Measurements from ENCODE around the gene RAB11FIP3.

RAB11FIP3 gene

GRCh38 chr16:521381-522210 is 96.1 kb downstream of the RAB11FIP3 start:
- TF ChIP-seq GATA3 (IDR thresholded peaks at IDR 0.05; ENCODE audit: low read depth, low read length), result no peak
- no peak for TF ChIP-seq GATA2 (IDR thresholded peaks at IDR 0.05; ENCODE audit: low read depth, low read length)

GRCh38 chr16:522320-523096 is 97.1 kb downstream of the RAB11FIP3 start:
- TF ChIP-seq GATA2 (IDR thresholded peaks at IDR 0.05; ENCODE audit: low read depth, low read length) (no peak), GATA3 (IDR thresholded peaks at IDR 0.05; ENCODE audit: low read depth, low read length) (no peak)

DNA sequence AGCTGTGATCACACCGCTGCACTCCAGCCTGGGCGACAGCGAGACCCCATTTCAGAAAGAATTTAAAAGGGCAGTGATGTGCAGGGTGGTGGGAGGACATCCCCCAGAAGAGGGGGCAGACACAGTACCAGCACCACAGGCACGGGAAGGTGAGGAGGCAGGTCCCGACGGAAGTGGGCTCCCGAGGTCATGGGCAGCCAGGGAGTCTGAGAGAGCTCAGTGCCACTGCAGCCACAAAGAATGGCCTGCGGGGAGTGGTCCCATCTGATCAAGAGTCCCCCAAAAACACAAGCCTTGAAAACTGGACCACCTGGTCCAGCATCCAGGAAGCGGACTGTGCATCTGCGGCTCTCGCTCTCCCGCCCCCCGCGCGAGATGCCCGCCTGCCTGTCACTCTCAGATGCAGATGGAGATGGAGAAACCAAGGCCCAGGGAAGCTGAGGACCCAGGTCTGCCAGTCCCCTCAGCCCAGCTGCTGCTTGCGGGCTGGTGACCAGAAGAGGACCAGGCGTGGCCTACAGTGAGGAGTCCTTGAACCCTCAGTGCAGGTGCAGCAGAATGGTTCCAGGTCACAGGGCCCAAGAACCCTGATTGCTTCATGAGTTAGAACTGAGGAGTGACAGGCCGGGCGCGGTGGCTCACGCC is 97.8 kb downstream of the RAB11FIP3 start:
- TF ChIP-seq GATA2 (IDR thresholded peaks at IDR 0.05; ENCODE audit: low read depth, low read length), result no peak
- TF ChIP-seq GATA3 (IDR thresholded peaks at IDR 0.05; ENCODE audit: low read depth, low read length), result no peak

DNA sequence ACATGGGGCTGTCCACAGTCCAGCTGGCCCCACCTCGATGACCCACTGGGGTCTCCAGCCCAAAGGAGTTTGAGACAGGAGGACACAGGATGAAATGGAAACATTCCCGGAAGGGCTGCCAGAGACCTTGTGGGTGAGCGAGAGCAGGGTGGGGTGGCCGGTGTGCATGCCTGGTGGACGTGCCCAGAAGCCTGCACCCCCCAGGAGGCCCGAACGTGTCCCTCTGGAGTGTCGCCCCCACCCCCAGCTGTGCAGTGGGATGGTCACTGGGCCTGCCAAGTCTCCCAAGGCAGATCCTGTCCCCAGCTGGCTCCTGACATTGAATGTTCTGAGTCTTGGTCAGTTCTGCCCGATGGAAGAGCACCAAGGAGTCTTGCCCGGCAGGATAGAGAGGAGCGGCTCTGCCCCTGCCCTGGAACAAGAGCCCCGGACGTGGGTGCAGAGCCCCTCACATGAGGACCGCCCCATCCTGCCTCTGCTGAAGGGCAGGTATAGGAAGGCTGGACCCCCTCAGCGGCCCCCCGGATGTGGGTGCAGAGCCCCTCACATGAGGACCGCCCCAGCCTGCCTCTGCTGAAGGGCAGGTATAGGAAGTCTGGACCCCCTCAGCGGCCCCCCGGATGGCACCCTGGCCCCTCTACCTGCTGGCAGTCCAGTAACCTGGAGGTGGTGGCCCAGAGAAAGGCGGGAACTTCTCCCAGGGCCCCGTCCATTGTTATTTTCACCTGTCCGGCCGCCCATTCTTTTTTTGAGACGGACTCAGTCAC is 99.0 kb downstream of the RAB11FIP3 start:
- TF ChIP-seq GATA2 (IDR thresholded peaks at IDR 0.05; ENCODE audit: low read depth, low read length) (no peak), GATA3 (IDR thresholded peaks at IDR 0.05; ENCODE audit: low read depth, low read length) (no peak)

- TF ChIP-seq GATA2 (IDR thresholded peaks at IDR 0.05; ENCODE audit: low read depth, low read length), result no peak
- no peak for TF ChIP-seq GATA3 (IDR thresholded peaks at IDR 0.05; ENCODE audit: low read depth, low read length)
Observed at GRCh38 chr16:525123-525519, 99.7 kb downstream of the RAB11FIP3 start.

DNA sequence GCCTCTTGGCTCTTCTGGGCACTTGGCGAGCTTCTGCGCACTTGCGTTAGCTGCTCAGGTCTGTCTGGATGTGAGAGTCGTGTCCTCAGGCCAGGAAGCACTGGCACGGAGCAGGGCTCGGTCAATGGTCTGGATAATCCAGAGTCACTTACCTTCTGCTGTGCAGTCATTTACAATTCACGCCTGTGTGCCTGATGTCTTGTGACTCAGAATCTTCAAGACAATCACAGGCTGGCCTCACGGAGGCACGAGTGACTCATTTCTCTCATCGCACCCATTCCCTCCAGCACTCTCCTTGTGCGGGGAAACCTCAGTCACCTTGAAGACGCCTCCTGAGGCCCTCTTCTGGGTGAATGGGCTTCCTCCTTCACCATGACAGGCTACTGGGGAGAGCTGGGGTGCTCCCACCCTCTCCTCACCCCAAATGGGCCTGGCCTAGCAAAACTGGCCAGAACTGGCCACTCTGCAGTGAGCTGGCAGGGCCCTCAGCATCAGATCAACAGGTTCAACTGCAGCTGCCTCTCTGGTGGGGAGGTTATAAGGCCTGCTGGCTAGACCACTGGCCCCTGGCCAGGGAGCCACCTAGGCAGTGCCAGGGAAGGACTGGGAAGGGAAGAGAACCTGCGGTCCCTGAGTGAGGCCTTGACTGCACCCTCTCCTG is 100.2 kb downstream of the RAB11FIP3 start:
- no peak for TF ChIP-seq GATA3 (IDR thresholded peaks at IDR 0.05; ENCODE audit: low read depth, low read length)
- no peak for TF ChIP-seq GATA2 (IDR thresholded peaks at IDR 0.05; ENCODE audit: low read depth, low read length)

GRCh38 chr16:526181-527014 is 100.9 kb downstream of the RAB11FIP3 start:
- TF ChIP-seq GATA2 (IDR thresholded peaks at IDR 0.05; ENCODE audit: low read depth, low read length) (no peak), GATA3 (IDR thresholded peaks at IDR 0.05; ENCODE audit: low read depth, low read length) (no peak)

- TF ChIP-seq GATA2 (IDR thresholded peaks at IDR 0.05; ENCODE audit: low read depth, low read length) (no peak), GATA3 (IDR thresholded peaks at IDR 0.05; ENCODE audit: low read depth, low read length) (no peak)
Observed at GRCh38 chr16:527015-527903, 101.8 kb downstream of the RAB11FIP3 start, which contains the start of gene CAPN15. CAPN15 (plus strand) TSS chr16:527712; CDS start chr16:546839, 19,127 bp downstream.

- no peak for TF ChIP-seq GATA2 (IDR thresholded peaks at IDR 0.05; ENCODE audit: low read depth, low read length)
- TF ChIP-seq GATA3 (IDR thresholded peaks at IDR 0.05; ENCODE audit: low read depth, low read length), result no peak
Observed at GRCh38 chr16:528111-529011, 102.9 kb downstream of the RAB11FIP3 start.

- TF ChIP-seq GATA2 (IDR thresholded peaks at IDR 0.05; ENCODE audit: low read depth, low read length) (no peak), GATA3 (IDR thresholded peaks at IDR 0.05; ENCODE audit: low read depth, low read length) (no peak)
Observed at GRCh38 chr16:529012-529575, 103.6 kb downstream of the RAB11FIP3 start.
